Measurements from ENCODE around the gene KCNK10.

Gene KCNK10

DNA sequence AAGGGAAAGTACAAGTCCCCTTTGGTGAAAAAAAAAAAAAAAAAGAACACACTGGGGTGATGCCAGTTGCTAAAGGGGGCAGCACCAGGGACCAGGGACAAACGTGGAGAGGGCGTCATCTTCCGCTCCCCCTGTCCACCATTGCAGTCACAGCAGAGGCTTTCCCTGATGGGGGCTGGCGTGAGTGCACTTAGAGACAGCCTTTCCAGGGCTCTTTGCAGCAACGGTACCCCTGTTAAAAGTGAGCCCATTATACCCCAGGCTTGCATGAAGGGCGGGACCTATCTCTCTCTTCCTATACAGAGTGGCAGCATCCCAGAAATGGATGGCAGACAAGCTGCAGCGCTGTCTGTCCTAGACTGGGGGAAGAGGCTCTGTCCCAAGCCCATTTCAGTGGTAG lies 155.0 kb downstream of the KCNK10 start:
- Mint-ChIP-seq H3K27me3 (peaks cover 17% of the 10 kb centered on the region), H3K36me3 (ENCODE audit: low read depth) (no peaks in the 10 kb centered on the region), H3K9me3 (no peaks in the 10 kb centered on the region), H3K4me3 (no peak overlapping the region), H3K27ac (no peak overlapping the region), H3K4me1 (ENCODE audit: low read depth) (peaks cover 14% of the 10 kb centered on the region)

DNA sequence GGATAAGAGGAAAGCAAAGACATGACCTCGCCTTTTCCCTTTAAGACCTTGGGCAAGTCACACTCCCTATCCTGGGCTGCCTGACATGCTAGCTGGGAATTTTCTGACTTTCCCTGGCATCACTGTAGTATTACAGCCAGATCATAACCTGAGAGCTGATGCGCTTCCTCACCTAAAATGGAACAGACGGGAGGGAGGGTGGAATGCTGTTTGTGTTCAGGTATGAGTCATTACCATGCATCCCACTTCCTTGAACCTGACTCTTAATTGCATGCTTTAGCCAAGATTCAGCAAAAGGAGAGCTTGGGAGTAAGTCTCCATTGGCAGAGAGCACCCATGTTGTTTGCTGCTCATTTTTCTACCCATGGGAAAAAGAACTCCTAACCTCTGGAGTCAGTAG lies 156.5 kb downstream of the KCNK10 start:
- Mint-ChIP-seq H3K4me1 (ENCODE audit: low read depth) (peaks cover 14% of the 10 kb centered on the region), H3K27me3 (peaks cover 12% of the 10 kb centered on the region), H3K36me3 (ENCODE audit: low read depth) (no peaks in the 10 kb centered on the region), H3K9me3 (no peaks in the 10 kb centered on the region), H3K27ac (no peak overlapping the region), H3K4me3 (no peak overlapping the region)

DNA sequence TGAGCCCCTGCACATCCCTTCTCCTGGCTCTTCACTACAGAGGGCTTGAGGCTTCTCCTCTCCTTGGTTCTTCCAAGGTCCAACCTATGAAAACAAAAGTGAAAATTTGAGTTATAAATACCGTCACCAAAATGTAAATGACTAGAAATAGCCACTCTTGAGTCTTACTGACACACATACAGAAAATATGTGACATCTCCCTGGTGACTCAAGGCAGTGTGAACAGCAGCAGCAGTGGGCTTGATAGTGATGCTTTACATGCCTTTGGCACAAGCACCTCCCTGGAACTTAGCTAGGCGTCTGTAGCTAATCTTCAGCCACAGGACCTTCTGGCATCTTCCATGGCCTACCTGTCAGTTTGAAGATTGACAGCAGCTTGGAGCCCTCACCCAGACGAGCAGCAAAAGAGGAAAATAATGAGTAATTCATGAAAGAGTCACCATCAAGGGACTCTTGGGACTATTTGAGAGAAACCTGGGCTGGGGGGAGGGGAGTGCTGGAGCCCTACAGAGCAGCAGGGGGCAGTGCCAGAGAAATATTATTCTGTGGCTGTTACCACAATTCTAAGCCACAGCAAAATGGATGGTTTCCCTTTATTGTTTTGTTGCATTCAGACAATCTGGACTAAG lies 158.0 kb downstream of the KCNK10 start:
- no peaks in the 10 kb centered on the region for H3K9me3 Mint-ChIP-seq
- H3K4me1 Mint-ChIP-seq (ENCODE audit: low read depth), result peaks cover 14% of the 10 kb centered on the region
- peaks cover 6% of the 10 kb centered on the region for H3K27me3 Mint-ChIP-seq
- no peaks in the 10 kb centered on the region for H3K36me3 Mint-ChIP-seq (ENCODE audit: low read depth)
- H3K4me3 Mint-ChIP-seq, result no peak overlapping the region
- peak overlapping the region; percentile 34 for H3K27ac Mint-ChIP-seq

DNA sequence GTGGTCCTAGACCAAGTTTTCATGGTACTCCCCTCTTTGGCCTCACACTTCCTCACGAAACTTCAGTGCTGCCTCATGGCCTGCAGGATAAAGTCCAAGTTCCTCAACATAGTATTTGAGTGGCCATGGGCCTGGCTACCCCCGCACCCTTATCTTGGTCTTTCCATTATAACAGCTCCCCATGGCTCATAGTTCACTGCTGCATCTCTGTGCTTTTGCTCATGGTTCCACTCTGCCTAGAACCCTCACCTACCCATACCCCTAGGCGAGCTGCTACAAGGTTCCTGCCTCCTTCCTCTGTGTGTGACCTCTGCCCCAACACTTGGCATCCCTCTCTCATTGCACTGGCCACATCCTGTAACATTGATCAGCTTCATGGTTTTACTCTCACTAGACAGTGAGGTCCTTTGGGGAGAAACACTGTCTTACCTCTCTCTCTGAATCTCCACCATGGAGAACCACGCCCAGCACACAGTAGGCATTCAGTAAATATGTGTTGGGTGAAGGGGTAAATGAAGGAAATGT lies 159.3 kb downstream of the KCNK10 start:
- Mint-ChIP-seq H3K27me3 (peaks cover 3% of the 10 kb centered on the region), H3K27ac (no peak overlapping the region), H3K9me3 (no peaks in the 10 kb centered on the region), H3K36me3 (ENCODE audit: low read depth) (no peaks in the 10 kb centered on the region), H3K4me1 (ENCODE audit: low read depth) (peaks cover 14% of the 10 kb centered on the region), H3K4me3 (no peak overlapping the region)

DNA sequence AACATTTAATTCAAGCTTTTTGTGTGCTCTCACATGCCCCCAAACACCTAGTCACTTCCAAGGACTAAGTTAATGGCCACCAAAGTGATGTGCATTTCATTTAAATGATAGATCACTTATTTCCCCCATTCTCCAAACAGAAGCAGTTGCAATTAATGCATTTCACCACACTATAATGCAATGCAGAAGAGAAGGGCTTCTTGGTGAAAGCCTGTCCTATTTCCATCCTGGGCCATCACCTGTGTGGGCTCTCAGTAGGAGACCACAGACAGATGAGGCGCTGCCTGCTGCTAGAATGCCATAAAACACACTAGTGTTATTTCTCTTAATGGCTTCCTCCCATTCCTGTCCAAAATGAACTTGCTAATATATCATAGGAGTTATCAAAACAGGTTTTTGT lies 166.9 kb downstream of the KCNK10 start:
- Mint-ChIP-seq H3K4me3 (no peak overlapping the region), H3K4me1 (ENCODE audit: low read depth) (no peaks in the 10 kb centered on the region), H3K36me3 (ENCODE audit: low read depth) (no peaks in the 10 kb centered on the region), H3K27me3 (peaks cover 3% of the 10 kb centered on the region), H3K27ac (no peak overlapping the region), H3K9me3 (no peaks in the 10 kb centered on the region)

DNA sequence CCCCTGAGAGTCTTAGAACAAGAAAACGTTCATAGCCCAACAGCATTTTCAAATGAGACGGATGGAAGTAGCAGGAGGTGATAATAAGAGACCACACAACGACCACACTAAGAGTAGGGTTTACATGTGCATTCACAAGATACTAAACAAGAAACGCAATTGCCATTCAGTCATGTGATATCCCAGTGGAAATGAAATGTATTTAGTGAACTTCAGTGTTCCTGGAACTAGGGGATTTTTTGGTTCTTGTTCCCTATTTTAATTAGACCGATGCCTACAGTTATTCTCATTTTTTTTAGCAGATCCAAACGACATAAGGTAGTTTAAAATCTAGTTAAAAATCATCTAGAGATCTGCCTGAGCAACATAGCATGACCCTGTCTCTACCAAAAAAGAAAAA lies 168.1 kb downstream of the KCNK10 start:
- Mint-ChIP-seq H3K27me3 (no peaks in the 10 kb centered on the region), H3K9me3 (no peaks in the 10 kb centered on the region), H3K4me3 (no peak overlapping the region), H3K27ac (no peak overlapping the region), H3K4me1 (ENCODE audit: low read depth) (no peaks in the 10 kb centered on the region), H3K36me3 (ENCODE audit: low read depth) (no peaks in the 10 kb centered on the region)

DNA sequence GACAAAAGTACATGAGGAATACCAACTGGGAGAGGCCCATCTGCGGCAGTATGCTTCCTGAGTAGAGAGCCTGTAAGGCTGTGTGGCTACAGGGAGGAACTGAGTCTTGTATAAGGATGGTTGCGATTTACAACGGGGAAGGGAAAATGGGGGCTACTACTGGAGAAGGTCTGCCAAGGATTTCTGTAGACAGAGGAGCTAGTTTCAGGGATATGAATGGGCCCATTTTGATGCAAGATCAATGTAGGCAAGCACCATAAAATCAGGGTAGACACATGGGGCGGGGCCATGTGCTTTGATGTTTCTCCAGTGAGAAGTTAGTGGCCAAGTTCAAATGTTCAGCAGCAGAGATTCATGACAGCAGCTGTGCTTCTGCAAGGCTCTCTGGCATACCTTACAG lies 168.7 kb downstream of the KCNK10 start:
- H3K27me3 Mint-ChIP-seq, result no peaks in the 10 kb centered on the region
- H3K9me3 Mint-ChIP-seq, result no peaks in the 10 kb centered on the region
- H3K36me3 Mint-ChIP-seq (ENCODE audit: low read depth), result no peaks in the 10 kb centered on the region
- H3K27ac Mint-ChIP-seq, result no peak overlapping the region
- H3K4me1 Mint-ChIP-seq (ENCODE audit: low read depth), result no peaks in the 10 kb centered on the region
- no peak overlapping the region for H3K4me3 Mint-ChIP-seq

DNA sequence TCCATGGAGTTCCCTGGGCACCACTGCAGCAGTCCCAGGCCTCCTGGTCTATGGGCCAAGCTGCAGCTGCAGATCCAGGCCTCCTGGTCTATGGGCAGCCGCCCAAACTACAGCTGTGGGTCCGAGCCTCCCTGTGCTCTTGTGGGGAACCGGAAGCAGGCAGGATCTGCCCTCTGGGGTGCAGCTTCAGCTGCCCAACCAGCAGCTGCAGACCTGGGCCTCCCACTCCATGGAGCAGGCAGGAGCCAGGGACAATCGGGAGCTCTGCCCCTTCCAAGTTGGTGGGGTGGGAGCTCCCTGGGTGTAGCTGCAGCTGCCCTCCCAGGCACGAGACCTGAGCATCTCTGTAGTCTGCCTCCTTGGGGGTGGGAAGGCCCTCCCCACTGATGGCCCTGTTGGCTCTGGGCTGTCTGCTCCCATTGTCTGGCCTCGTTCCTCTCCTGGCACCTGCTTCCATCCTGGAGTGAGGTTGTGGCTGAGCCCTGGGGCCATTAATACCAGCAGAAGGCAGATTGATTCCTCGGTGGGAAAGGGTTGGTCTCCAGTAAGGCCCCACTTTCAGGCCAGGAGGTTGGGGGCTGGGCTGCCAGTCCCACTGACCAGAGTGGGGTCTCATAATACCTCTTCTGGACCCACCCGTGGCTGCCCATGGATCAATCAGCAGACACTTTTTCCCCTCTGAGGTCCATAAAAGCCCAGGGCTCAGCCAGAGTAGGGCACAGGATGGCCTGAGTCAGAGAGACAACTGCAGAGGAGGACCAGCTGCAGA lies 176.0 kb downstream of the KCNK10 start:
- Mint-ChIP-seq H3K9me3 (no peaks in the 10 kb centered on the region), H3K27ac (no peak overlapping the region), H3K36me3 (ENCODE audit: low read depth) (no peaks in the 10 kb centered on the region)

DNA sequence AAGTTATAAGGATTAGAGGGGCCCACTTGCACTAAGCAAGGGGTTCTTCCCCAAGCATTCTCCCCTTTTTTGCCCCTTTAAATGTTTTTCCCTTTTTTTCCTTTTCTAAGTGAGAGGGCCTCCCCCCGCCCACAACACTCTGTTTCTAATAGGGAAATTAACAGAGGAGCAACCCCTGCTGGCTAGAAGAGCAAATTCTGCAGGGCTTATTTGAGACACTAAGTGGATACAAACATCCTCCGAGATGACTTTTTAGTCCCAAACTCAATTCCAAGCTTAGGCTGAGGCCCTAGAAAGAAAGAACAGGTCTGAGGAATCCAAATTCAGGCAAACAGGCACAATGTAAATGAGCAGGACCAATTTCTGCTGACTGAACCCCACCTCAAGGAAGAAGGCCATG lies 179.3 kb downstream of the KCNK10 start:
- Mint-ChIP-seq H3K4me3 (no peak overlapping the region), H3K4me1 (ENCODE audit: low read depth) (no peaks in the 10 kb centered on the region), H3K27ac (no peak overlapping the region), H3K9me3 (no peaks in the 10 kb centered on the region), H3K36me3 (ENCODE audit: low read depth) (no peaks in the 10 kb centered on the region), H3K27me3 (no peaks in the 10 kb centered on the region)

More for the DNA sequence above, 176.0 kb downstream of the KCNK10 start:
- Mint-ChIP-seq H3K4me1 (ENCODE audit: low read depth) (no peaks in the 10 kb centered on the region), H3K4me3 (no peak overlapping the region), H3K27me3 (no peaks in the 10 kb centered on the region)

DNA sequence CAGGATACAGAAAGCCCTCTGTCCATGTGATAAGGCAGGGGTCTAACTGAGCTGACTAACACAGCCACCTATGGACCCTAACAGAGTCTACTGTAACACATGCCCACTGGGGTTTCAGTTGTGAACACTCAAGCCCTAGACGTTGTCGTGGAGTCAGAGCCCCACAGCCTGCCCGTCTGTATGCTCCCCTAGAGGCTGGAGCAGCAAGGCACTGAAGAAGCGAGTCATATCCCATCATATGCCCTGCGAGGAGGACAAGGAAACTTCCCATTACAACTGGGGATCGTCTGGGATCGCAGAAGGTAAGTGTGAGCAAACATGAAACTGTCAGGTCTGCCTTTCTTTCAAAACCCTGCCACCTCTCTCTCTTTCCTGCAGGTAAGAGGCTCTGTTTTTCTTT lies 180.1 kb downstream of the KCNK10 start:
- Mint-ChIP-seq H3K27me3 (no peaks in the 10 kb centered on the region), H3K9me3 (no peaks in the 10 kb centered on the region), H3K27ac (no peak overlapping the region), H3K4me1 (ENCODE audit: low read depth) (no peaks in the 10 kb centered on the region), H3K36me3 (ENCODE audit: low read depth) (no peaks in the 10 kb centered on the region), H3K4me3 (no peak overlapping the region)

DNA sequence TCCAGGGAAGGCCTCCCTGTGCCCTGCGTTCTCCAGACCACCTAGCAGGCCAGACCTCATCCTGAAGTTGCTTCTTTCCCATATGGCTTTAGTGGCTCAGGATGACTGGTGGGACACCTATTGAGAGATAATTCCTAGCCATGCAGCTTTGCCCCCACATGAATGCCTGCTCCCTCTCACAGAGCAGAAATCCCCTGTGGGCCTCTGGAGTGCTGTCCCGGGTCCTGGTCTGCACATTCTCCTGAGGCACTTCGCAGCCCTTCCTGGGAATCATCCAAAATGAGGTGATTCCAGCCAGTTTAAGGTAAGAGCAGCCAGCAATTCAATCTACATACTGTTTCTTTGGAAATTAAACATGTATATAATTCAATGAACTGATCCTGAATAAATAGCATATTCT lies 182.2 kb downstream of the KCNK10 start:
- Mint-ChIP-seq H3K4me1 (ENCODE audit: low read depth) (no peaks in the 10 kb centered on the region), H3K4me3 (no peak overlapping the region), H3K27me3 (no peaks in the 10 kb centered on the region), H3K27ac (no peak overlapping the region), H3K36me3 (ENCODE audit: low read depth) (no peaks in the 10 kb centered on the region), H3K9me3 (no peaks in the 10 kb centered on the region)

DNA sequence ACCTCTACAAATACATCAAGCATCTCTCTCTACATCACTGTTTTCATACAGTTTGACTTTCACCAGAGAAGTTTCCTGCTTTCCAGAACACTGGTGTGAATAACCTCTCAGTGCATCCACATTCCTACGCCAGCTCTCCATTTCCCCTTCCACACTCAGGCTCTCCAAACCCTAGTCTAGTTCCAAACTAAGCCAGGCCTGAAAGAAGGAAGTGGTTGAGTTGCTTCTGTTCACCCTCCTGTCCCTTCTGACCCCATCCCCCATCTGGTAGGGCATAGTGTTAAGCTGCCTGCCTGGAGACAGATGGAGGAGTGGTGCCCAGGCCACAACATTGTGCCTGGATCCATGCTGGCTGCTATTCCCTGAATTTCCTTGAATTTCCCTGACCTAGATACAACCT lies 185.7 kb downstream of the KCNK10 start:
- Mint-ChIP-seq H3K4me1 (ENCODE audit: low read depth) (no peaks in the 10 kb centered on the region), H3K27ac (no peak overlapping the region)

More for the DNA sequence above, 185.7 kb downstream of the KCNK10 start:
- no peak overlapping the region for H3K4me3 Mint-ChIP-seq
- H3K9me3 Mint-ChIP-seq, result no peaks in the 10 kb centered on the region
- no peaks in the 10 kb centered on the region for H3K27me3 Mint-ChIP-seq
- no peaks in the 10 kb centered on the region for H3K36me3 Mint-ChIP-seq (ENCODE audit: low read depth)
